NCI-H2171 treated with DMSO at 0.1 percent for 48 hours (cell line): ENCODE measurements around the gene FAM72C.
"Not testable (repeated sequence)": the region's sequence is repeated elsewhere in the genome, so short reads cannot be mapped to it uniquely, and the experiment has no call there.

Experiments used
- DNase-seq: peaks from one replicate; lab custom pipeline; 2025; lab: John Stamatoyannopoulos, UW

Gene FAM72C

GRCh38 chr1:143971924-143972700 is at the start of gene FAM72C:
FAM72C (minus strand) TSS chr1:143971986; CDS start chr1:143971141, 845 bp downstream.
- not testable (repeated sequence) for DNase-seq

- not testable (repeated sequence) for DNase-seq
These were observed 48.4 kb upstream of the FAM72C start for GRCh38 chr1:144020001-144020738.

GRCh38 chr1:144019101-144019500 is 47.3 kb upstream of the FAM72C start:
- not testable (repeated sequence) for DNase-seq

GRCh38 chr1:144015180-144015966 is 43.6 kb upstream of the FAM72C start:
- DNase-seq: not testable (repeated sequence)

- not testable (repeated sequence) for DNase-seq
These were observed 42.7 kb upstream of the FAM72C start for GRCh38 chr1:144014528-144014927.

- DNase-seq: not testable (repeated sequence)
These were observed 42.3 kb upstream of the FAM72C start for GRCh38 chr1:144014121-144014520.

GRCh38 chr1:144012168-144012733 is 40.5 kb upstream of the FAM72C start:
- not testable (repeated sequence) for DNase-seq

- DNase-seq: not testable (repeated sequence)
These were observed 37.6 kb upstream of the FAM72C start for GRCh38 chr1:144009410-144009809.

GRCh38 chr1:144004259-144004658 is 32.5 kb upstream of the FAM72C start:
- not testable (repeated sequence) for DNase-seq

GRCh38 chr1:144003306-144004029 is 31.7 kb upstream of the FAM72C start:
- not testable (repeated sequence) for DNase-seq

- DNase-seq: not testable (repeated sequence)
These were observed 30.5 kb upstream of the FAM72C start for GRCh38 chr1:144002141-144002881.

GRCh38 chr1:144001077-144001476 is 29.3 kb upstream of the FAM72C start:
- not testable (repeated sequence) for DNase-seq

GRCh38 chr1:143996020-143996419 is 24.2 kb upstream of the FAM72C start:
- not testable (repeated sequence) for DNase-seq

- not testable (repeated sequence) for DNase-seq
These were observed 21.6 kb upstream of the FAM72C start for GRCh38 chr1:143993301-143993907.

- not testable (repeated sequence) for DNase-seq
These were observed 18.9 kb upstream of the FAM72C start for GRCh38 chr1:143990699-143991098.

- DNase-seq: not testable (repeated sequence)
These were observed 17.9 kb upstream of the FAM72C start for GRCh38 chr1:143989719-143990118.

GRCh38 chr1:143989427-143989712 is 17.6 kb upstream of the FAM72C start:
- not testable (repeated sequence) for DNase-seq

GRCh38 chr1:143988602-143989426 is 17.0 kb upstream of the FAM72C start:
- DNase-seq: not testable (repeated sequence)

GRCh38 chr1:143987868-143988267 is 16.1 kb upstream of the FAM72C start:
- DNase-seq: not testable (repeated sequence)
